Urinary bladder (tissue), 4 donors: Measurements from ENCODE around the gene HOXC5. TPM values are rescaled to one million over a fixed set of nuclear protein-coding genes. Genes with fewer than 3 reads are reported as not detected.
"Not testable (repeated sequence)": the region's sequence is repeated elsewhere in the genome, so short reads cannot be mapped to it uniquely, and the experiment has no call there.

Experiments
- DNase-seq: peaks from one replicate; pipeline ENCODE4 v3.0.0-alpha.2; 2015; ENCODE audit errors: extremely low spot score
- H3K27ac ChIP-seq: one replicate; pipeline ENCODE4 v1.5.1; 2013; ENCODE audit warnings: low read depth, mild to moderate bottlenecking, moderate library complexity
- H3K36me3 ChIP-seq: one replicate; pipeline ENCODE4 v1.6.1; 2013; ENCODE audit warnings: mild to moderate bottlenecking, moderate library complexity; ENCODE audit not compliant: insufficient read depth
- H3K4me1 ChIP-seq: one replicate; pipeline ENCODE4 v1.6.1; 2013; ENCODE audit warnings: mild to moderate bottlenecking, moderate library complexity; ENCODE audit not compliant: insufficient read depth
- H3K4me3 ChIP-seq: one replicate; pipeline ENCODE4 v1.5.1; 2013; ENCODE audit warnings: low read depth, low read length
- WGBS: extraction: QIAGEN DNeasy Blood & Tissue Kit; methylation state at CpG from one replicate; pipeline ENCODE4 v1.1.7; 2013; 5-methylcytosine and 5-hydroxymethylcytosine counted together
- polyA plus RNA-seq: library from polyadenylated mRNA; stranded (reverse); fragments of 200-250 nt; gene quantifications from one replicate; pipeline ENCODE4 v1.2.3, GENCODE V29; 2013
- total RNA-seq: library from RNA; depleted of rRNA; stranded (reverse); fragments of >200 nt; gene quantifications from one replicate; pipeline ENCODE4 v1.2.3, GENCODE V29; 2014
- donor health status: healthy with polysubstance abuse.
- donor health status: healthy.

Gene HOXC5
- total and polyA plus RNA-seq, 2 donors = 0.11 to 0.42 TPM

GRCh38 chr12:54034785-54035310, 2.0 kb downstream of the HOXC5 start:
- Histone ChIP-seq H3K4me1 (no peaks in the 10 kb centered on the region), H3K4me3 (no peak overlapping the region), H3K27ac (no peak overlapping the region), H3K36me3 (no peaks in the 10 kb centered on the region)
- 61% methylated on average over 22 of the region's 22 CpGs for WGBS
- no peak for DNase-seq

- no peak overlapping the region for H3K27ac ChIP-seq
- no peaks in the 10 kb centered on the region for H3K36me3 ChIP-seq
- H3K4me1 ChIP-seq = no peaks in the 10 kb centered on the region
- no peak overlapping the region for H3K4me3 ChIP-seq
- DNase-seq = no peak
- WGBS = 88% methylated on average over 6 of the region's 6 CpGs
These were observed 2.9 kb downstream of the HOXC5 start for GRCh38 chr12:54035568-54036264.

- Histone ChIP-seq H3K4me1 (no peaks in the 10 kb centered on the region), H3K27ac (no peak overlapping the region), H3K4me3 (no peak overlapping the region), H3K36me3 (no peaks in the 10 kb centered on the region)
- WGBS = 58% methylated on average over 14 of the region's 14 CpGs
- no peak for DNase-seq
These were observed 3.9 kb downstream of the HOXC5 start for GRCh38 chr12:54036620-54037359.

DNA sequence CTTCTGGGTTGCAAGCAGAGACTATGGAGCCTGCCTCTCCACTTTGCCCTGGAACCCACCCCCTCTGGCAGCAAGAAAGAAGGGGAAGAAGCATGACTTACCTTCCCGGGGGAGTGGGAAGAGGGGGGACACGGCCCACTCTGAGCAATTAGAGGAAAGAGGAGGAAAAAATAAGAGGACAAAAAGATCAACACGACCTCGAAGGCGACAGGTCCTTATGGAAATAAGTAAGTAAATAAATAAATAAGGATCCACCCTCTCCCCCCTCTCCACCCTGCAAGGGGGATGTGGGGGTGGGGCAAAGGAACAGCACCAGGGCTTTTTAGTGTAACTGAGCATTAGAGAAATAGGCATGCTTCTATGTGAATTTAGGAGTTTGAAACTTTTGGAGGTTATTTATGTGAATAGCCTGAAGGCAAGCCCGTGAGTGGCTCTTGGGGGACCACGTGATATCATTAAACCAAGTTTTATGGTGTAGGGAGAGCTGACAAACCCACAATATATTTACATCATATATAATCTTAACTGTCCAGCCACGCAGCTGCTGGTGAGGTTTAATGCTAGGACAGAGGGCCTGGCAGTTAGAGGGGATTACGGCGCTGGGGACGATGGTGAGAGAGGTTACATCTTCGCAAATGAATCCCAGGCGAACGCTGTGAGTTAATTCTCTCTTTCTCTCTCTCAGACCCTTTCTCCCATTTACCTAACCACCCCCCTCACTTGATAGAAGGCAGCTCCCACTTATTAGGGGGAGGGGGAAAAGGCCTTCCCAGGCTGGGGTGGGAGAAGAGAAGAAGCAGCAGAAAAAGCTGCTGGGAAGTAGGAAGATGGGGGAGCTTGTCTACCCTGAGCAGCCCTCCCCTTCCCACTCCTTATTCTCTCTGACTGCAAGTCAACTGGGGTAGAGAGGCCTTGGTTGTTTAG, 4.8 kb downstream of the HOXC5 start:
- no peak overlapping the region for H3K4me3 ChIP-seq
- no peak overlapping the region for H3K27ac ChIP-seq
- WGBS = 47% methylated on average over 14 of the region's 14 CpGs
- H3K36me3 ChIP-seq = no peaks in the 10 kb centered on the region
- DNase-seq = no peak
- no peaks in the 10 kb centered on the region for H3K4me1 ChIP-seq

DNA sequence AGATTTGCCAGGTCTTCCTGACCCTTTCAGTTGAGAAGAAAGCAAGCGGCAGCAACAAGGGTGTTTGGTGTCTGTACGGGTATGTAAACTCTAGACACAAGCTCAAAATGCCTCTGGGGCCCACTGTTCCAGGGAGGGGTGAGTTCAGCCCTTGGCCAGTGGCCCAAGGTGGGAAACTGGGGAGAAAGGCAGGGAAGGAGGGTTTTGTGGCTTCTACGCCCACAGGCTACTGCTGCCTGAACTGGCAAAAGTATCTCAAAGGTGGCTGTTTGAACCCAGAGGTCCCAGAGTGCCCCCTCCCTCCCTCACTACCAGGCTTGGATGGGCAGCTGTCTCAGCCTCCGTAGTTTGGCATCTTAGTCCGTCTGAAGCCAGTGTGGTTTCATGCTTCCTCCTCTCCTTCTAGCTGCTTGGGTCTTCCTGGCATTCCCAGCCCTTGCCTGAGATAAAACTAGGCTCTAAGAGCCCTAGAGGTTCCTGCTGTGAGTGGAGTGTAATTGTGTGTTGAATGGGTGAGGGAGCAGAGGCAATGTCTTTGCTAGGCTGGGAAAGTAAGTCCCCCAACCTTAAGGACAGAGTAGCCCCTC, 5.5 kb downstream of the HOXC5 start:
- H3K27ac ChIP-seq = no peak overlapping the region
- no peaks in the 10 kb centered on the region for H3K4me1 ChIP-seq
- no peak for DNase-seq
- H3K4me3 ChIP-seq = no peak overlapping the region
- no peaks in the 10 kb centered on the region for H3K36me3 ChIP-seq
- WGBS = 54% methylated on average over 5 of the region's 5 CpGs

GRCh38 chr12:54038871-54039414, 6.1 kb downstream of the HOXC5 start:
- H3K4me1 ChIP-seq = no peaks in the 10 kb centered on the region
- H3K36me3 ChIP-seq = no peaks in the 10 kb centered on the region
- DNase-seq = no peak
- H3K27ac ChIP-seq = no peak overlapping the region
- WGBS = 28% methylated on average over 9 of the region's 9 CpGs
- H3K4me3 ChIP-seq = no peak overlapping the region

GRCh38 chr12:54039417-54040147, 6.7 kb downstream of the HOXC5 start:
- H3K4me3 ChIP-seq = no peak overlapping the region
- 13% methylated on average over 16 of the region's 16 CpGs for whole genome bisulfite sequencing
- H3K27ac ChIP-seq = no peak overlapping the region
- no peaks in the 10 kb centered on the region for H3K4me1 ChIP-seq
- H3K36me3 ChIP-seq = no peaks in the 10 kb centered on the region
- DNase-seq = no peak

- no peak for DNase-seq
- Histone ChIP-seq H3K27ac (no peak overlapping the region), H3K4me3 (no peak overlapping the region), H3K36me3 (no peaks in the 10 kb centered on the region), H3K4me1 (no peaks in the 10 kb centered on the region)
- WGBS = 28% methylated on average over 4 of the region's 4 CpGs
These were observed 7.3 kb downstream of the HOXC5 start for GRCh38 chr12:54040148-54040494.

DNA sequence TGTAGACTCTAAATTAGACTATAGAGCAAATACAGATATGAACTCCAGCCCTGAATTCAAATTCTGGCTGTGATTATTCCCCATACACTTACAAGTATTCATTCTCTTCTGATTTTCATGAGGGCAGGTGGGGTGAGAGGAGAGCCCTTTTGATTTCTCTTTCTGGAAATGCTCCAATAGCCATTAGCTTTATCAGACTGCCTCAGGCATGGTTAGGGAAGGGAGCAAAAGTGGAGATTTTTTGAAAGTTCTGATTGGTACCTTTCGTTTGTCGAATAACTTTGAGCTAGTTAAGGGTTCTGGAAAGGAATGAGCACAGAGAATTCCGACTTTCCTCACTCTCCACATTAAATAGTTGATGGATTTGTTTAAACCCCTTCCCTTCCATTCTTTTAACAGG, 7.8 kb downstream of the HOXC5 start:
- Histone ChIP-seq H3K27ac (no peak overlapping the region), H3K4me3 (no peak overlapping the region), H3K36me3 (no peaks in the 10 kb centered on the region), H3K4me1 (no peaks in the 10 kb centered on the region)
- 64% methylated on average over 3 of the region's 3 CpGs for WGBS
- no peak for DNase-seq

GRCh38 chr12:54041097-54041690, 8.3 kb downstream of the HOXC5 start:
- Histone ChIP-seq H3K36me3 (no peaks in the 10 kb centered on the region), H3K4me1 (no peaks in the 10 kb centered on the region), H3K27ac (no peak overlapping the region), H3K4me3 (no peak overlapping the region)
- no peak for DNase-seq
- WGBS = 54% methylated on average over 2 of the region's 2 CpGs

- not testable (repeated sequence) for H3K4me3 ChIP-seq, H3K27ac ChIP-seq, H3K36me3 ChIP-seq, H3K4me1 ChIP-seq, DNase-seq
- WGBS = 49% methylated on average over 6 of the region's 6 CpGs
These were observed 9.2 kb downstream of the HOXC5 start for GRCh38 chr12:54042033-54042432.
